GM12891 (cell line): Measurements from ENCODE around the gene PPARG.

Experiments used
- POLR2A ChIP-seq: IDR thresholded peaks from 2 replicates; pipeline ENCODE4 v1.6.1; 2011; ENCODE audit warnings: low read depth, low read length, control low read depth
- POLR2AphosphoS5 ChIP-seq: IDR thresholded peaks from 2 replicates; pipeline ENCODE4 v1.6.1; 2011; ENCODE audit warnings: low read depth, low read length, control low read depth
- TAF1 ChIP-seq: IDR thresholded peaks from 2 replicates; pipeline ENCODE4 v1.6.1; 2011; ENCODE audit warnings: low read depth, low read length, control low read depth

DNA sequence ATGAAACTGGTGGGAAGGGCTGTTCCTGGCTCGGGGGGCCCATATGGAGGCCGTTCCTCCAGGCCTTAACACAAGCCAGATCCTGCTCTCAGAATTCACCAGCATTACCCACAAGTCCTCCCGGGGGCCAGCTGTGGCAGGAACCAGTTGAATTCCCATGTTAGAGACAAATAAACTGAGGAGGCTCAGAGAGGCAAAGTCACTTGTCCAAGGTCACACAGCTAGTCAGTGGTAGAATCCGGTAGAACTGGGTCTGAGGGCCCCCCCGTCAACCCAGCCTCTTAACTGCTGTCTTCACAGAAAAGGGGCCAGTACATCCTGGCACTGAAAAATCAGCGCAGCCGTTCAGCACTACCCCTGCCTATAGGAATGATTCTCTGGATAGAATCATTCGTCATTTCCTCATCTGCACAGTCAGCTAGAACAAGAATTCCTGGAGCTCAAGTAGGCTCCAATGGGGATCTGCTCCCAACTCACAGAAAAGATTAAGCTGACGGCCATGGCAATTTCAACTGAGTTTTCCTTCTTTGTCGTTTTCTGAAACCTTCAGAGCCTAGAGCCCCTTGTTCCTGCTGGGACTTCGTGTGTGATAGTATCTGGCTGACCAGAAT is 183.2 kb downstream of the PPARG start:
- TF ChIP-seq POLR2A (no peak), POLR2AphosphoS5 (no peak), TAF1 (no peak)
